ENCODE measurements around the gene RAB11A.

- no peak for TF ChIP-seq POLR2A (IDR thresholded peaks at IDR 0.05)
- no peak for TF ChIP-seq CTCF (IDR thresholded peaks at IDR 0.05)
- TF ChIP-seq POLR2AphosphoS5 (IDR thresholded peaks at IDR 0.05): no peak
Measured at GRCh38 chr15:65883571-65883970, 14.3 kb downstream of the RAB11A start.
